Measurements from ENCODE around the gene P3H4.
A peak's percentile ranks its signal among the peaks of the same experiment; 100 is the strongest.

The P3H4 gene

DNA sequence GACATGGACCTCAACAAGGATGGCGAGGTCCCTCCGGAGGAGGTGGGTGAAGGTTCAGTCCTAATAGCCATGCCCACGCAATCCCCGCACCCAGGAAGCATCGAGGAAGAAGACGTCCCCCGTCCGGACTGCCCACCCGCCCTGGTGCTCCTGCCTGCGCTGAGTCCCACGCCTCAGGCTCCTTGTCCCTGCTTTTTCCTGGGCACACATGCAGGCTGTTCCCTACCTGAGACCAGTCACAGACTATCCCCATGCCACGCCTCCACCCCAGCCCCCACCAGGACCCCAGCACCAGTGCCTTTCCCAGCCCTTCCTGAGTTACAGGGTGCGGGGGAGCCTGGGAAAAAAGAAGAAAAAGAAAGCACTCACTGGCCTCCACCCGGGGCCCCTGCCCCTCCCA, 10.0 kb upstream of the P3H4 start:
- no peak for DNase-seq

DNA sequence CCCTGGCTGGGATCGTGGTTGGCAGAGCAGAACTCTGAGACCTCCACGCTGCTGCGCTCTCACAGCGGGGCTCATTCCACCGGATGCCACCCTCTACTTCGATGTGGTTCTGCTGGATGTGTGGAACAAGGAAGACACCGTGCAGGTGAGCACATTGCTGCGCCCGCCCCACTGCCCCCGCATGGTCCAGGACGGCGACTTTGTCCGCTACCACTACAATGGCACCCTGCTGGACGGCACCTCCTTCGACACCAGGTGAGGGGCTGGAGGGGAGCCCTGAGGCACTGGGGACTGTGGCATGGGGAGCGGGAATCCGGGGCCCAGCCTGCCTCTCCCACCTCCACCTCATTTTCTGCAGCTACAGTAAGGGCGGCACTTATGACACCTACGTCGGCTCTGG, 6.3 kb upstream of the P3H4 start:
- DNase-seq = no peak

DNA sequence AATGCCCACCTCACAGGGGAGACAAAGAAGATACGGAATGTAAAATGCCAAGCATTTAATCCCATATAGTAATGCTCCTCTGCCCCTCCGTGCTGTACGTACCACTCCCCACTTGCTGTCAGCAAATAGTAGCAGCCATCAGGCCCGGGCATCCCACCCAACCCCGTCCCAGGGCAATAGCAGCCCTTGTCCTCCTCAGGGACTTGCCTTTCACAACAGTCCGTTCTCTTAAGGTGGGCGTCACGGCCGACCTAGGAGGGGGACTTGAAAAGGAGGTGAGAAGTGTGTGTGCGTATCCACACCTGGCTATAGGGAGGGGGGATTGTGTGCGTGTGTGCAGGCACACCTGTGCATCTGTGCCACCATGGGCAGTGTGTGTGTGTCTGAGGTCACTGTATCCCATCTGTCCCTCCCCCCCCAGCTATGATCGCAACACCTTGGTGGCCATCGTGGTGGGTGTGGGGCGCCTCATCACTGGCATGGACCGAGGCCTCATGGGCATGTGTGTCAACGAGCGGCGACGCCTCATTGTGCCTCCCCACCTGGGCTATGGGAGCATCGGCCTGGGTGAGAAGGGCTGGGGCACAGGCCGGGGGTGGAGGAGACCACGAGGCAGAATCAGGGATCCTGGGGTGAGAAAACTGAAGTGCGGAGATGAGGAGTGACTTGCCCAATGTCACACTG, 5.0 kb upstream of the P3H4 start:
- no peak for DNase-seq

- no peak for DNase-seq
Measured at GRCh38 chr17:41814195-41814594, 2.4 kb upstream of the P3H4 start.

- no peak for DNase-seq
Measured at GRCh38 chr17:41813699-41814124, 2.0 kb upstream of the P3H4 start.

GRCh38 chr17:41813152-41813680, 1.5 kb upstream of the P3H4 start:
- no peak for DNase-seq

- peak in 12 of 14 donors; percentile 15 to 75 (median 52) for DNase-seq
Measured at GRCh38 chr17:41812381-41813151, 817 bp upstream of the P3H4 start, which contains the start of gene FKBP10. FKBP10 (plus strand) TSS chr17:41813004; CDS start chr17:41813035, 31 bp downstream.

GRCh38 chr17:41810659-41811548, 845 bp downstream of the P3H4 start:
- DNase-seq = peak in 1 of 14 donors; percentile 41

DNA sequence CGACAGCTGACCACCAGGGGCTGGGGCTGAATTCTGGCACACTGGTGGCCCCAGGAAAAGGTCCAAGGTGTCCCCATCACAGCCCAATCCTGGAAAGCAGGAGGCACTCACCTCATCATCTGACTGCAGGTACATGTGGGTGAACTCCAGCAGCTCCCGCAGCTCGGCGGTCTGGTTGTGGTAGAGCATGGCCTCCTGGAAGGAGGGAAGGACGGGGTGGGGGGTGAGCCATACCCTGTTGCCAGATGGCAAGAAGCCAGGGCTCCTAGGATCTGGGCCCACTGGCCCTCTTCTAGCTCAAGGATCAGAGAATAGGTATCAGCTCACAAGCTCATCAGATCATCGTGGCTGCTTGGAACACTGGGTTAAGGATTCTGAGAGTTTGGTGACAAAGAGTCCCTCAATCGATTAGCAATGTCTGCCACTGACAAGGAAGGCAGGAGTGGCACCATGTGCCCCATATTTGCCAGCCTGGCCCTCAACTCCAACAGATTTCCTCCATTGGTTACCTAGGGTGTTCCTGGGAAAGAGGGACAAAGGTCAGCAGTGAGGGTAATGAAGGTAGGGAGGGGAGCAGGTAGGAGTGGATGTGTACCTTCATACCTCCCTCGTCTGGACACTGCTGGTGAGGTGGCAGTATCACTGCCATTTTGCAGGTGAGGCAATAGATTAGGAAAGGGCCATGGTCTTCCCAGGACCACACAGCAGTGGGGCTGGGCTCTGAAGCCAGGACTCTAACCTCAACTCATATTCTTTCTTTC, 4.9 kb downstream of the P3H4 start:
- DNase-seq = no peak

DNA sequence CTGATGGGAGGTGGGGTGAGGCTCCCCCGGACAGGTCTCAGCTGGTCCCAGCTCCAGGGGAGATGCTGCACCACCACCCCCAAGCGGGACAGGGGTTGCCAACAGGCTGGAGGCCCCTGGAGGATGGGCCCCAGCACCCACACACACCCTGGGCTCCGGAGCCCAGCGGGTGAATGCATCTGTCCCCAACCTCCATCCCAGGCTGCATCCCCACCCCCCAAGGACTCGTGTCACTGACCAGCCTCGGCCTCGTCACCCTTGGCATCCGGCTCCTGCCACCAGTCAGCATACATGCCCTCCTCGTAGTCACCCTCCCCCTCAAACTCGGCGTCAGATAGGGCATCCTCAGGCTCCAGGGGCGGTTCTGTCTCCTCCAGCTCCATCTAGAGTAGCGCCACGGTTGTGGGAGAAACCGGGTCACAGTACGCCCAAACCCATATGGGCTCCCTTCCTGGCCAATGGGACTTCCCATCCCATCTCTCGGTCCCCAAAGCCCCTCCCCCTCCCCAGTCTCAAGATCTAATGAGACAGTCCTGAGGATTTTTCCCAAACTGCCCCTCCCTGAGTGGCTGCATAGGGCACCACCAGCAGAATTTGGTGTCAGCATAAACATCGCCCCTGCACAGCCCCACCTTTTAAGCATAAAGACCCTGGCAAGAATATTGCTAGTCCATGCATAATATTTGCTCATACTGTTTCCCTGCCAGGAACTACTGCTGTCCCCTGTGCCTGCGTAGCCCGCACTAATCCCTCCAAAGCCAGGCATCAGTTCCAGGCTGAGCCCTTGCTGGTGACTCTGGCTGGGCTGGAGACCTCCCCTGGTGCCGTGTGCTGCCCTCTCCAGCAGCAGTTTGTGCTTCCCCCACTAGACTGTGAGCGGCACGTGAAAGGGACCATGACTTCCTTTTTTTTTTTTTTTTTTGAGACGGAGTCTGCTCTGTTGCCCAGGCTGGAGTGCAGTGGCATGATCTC, 8.4 kb downstream of the P3H4 start:
- DNase-seq = peak in 1 of 14 donors; percentile 22

GRCh38 chr17:41801374-41802271, 10.1 kb downstream of the P3H4 start:
- peak in 12 of 14 donors; percentile 13 to 80 (median 52) for DNase-seq

DNA sequence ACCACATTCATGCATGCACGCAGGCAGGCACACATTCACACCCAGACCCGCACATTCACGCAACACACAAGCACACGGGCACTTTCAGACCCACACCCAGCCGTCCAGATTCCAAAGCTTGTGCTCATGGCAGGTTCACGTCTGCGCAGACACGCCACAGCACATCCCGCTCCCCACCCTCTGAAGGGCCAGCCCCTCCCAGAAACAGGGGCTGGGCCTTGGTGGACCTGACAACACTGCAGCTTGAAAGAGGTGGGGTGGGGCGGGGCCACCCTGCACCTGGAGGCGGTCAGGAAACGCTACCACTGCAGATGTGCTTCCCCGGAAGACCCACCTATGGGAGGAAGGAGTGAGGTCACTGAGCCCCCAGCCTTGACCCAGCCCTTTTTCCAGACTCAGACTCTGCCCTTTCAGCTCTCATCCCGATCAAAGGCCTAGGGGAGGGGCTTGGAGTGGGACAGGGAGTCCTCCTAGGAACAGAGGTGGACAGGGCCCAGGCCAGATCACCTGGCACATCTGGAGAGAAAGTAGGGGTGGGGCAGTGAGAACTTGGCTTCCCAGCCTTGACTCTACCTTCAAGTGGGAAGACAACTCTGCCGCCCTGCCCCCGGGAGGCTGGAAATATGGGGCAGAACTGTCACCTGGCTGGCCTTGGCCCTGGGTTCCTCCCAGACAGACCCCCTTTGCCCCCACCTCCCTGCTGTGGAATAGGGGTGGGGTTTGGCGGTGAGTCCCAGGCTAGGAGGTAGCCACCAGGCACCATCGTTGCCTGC, 11.0 kb downstream of the P3H4 start:
- no peak for DNase-seq

DNA sequence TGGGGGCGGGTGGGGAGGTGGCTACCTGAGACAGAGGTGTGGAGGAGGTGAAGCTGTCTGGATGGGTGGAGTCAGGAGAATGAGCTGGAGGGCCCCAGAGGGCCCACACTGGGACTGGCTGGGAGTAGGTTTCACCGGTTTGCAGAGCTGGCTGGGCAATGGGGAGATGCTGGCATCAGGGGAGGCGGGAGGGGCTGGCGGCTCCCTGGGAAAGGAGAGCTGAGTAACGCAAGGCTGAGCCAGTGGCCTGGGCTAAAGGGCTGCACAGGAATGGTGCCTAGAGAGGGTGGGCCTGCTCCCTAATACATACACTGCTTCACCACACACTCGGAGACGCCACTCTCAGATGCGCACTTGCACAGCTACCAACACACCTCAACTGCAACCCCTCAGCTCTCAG, 12.4 kb downstream of the P3H4 start:
- DNase-seq = no peak

GRCh38 chr17:41797377-41797776, 14.4 kb downstream of the P3H4 start:
- no peak for DNase-seq

DNA sequence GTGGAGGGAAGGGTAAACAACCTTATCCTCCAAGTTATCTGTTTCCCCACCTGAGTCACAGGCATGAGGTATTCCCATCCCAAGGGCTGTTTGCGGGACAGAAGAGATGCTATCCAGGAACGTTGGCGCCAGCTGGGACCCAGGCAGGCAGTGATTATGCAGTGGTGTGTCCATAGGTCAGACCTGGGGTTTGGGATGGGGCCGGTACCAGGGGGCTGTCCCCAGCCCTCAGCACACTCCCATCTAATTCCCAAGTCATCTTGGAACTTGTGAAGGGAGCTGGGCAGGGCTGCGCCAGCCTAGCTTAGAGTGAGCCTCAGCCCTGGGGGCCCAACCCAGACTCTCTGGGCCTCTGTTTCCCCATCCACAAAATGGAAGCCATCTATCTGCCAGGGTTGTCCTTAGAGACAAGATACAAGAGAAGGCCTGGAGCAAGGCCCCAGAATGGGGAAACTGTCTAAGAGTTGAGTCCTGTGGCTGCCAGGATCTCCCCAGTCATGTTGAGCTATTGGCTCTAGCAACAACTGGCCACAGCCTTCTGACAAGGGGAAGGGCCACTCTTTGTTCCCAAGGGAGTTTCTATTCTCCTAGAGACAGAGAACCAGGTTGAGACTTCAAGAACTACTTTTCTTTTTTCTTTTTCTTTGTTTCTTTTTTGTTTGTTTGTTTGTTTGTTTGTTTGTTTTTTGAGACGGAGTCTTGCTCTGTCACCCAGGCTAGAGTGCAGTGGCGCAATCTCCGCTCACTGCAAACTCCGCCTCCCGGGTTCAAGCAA, 15.4 kb downstream of the P3H4 start:
- no peak for DNase-seq

DNA sequence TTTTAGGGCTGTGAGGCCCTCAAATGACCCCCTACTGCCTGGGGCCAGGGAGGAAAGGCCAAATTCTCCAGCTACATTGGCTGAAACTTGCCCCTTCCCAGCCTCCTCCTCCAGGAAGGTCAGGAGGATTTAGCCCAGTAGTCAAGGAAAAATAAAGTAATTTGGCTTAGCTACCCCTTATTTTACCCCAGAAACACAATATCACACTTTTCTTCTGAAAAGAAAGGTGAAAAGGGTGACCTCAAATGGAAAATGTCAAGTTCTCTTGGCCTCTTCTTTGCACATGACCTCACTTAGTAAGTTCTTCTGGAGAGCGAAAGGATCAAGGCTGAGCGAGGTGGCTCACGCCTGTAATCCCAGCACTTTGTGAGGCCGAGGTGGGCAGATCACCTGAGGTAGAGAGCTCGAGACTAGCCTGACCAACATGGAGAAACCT, 17.2 kb downstream of the P3H4 start:
- no peak for DNase-seq

- DNase-seq = no peak
Measured at GRCh38 chr17:41793784-41794539, 17.8 kb downstream of the P3H4 start.
